Mesendoderm (in vitro differentiated cells): ENCODE data around the gene ZBTB42.
"Not testable (repeated sequence)": the region's sequence is repeated elsewhere in the genome, so short reads cannot be mapped to it uniquely, and the experiment has no call there.

Source experiments
- DNase-seq: peaks from one replicate; pipeline ENCODE4 v3.0.0; 2013
- H2AK5ac ChIP-seq: 2 replicates; pipeline ENCODE4 v1.6.1; 2013; ENCODE audit warnings: low read length, inconsistent platforms
- H2BK120ac ChIP-seq: 2 replicates; pipeline ENCODE4 v1.6.1; 2013; ENCODE audit warnings: low read depth, mild to moderate bottlenecking, low read length, moderate library complexity, mixed read lengths
- H2BK15ac ChIP-seq: replicated peaks from 2 replicates; pipeline ENCODE4 v1.6.1; 2013; ENCODE audit warnings: low read depth, mild to moderate bottlenecking, moderate library complexity
- H2BK5ac ChIP-seq: 2 replicates; pipeline ENCODE4 v1.6.1; 2013; ENCODE audit warnings: low read length, inconsistent platforms
- H3K18ac ChIP-seq: 2 replicates; pipeline ENCODE4 v1.6.1; 2013; ENCODE audit warnings: mild to moderate bottlenecking, low read length, mixed read lengths
- H3K23ac ChIP-seq: one replicate; pipeline ENCODE4 v1.6.1; 2013; ENCODE audit warnings: low read length
- H3K27ac ChIP-seq: 2 replicates; pipeline ENCODE4 v1.5.1; 2013; ENCODE audit warnings: low read depth, mild to moderate bottlenecking, inconsistent platforms, low read length, moderate library complexity
- H3K27me3 ChIP-seq: 2 replicates; pipeline ENCODE4 v1.6.1; 2013; ENCODE audit warnings: low read length, control low read depth, mild to moderate bottlenecking, inconsistent platforms; ENCODE audit not compliant: insufficient read depth, poor library complexity
- H3K36me3 ChIP-seq: 2 replicates; pipeline ENCODE4 v1.6.1; 2013; ENCODE audit warnings: low read length, inconsistent platforms; ENCODE audit not compliant: control insufficient read depth, insufficient read depth
- H3K4ac ChIP-seq: one replicate; pipeline ENCODE4 v1.6.1; 2013; ENCODE audit warnings: low read depth, mild to moderate bottlenecking, low read length, moderate library complexity
- H3K4me1 ChIP-seq: 2 replicates; pipeline ENCODE4 v1.6.1; 2013; ENCODE audit warnings: low read depth, low read length, inconsistent platforms; ENCODE audit not compliant: control insufficient read depth
- H3K4me2 ChIP-seq: 2 replicates; pipeline ENCODE4 v1.6.1; 2013; ENCODE audit warnings: low read length
- H3K4me3 ChIP-seq: 2 replicates; pipeline ENCODE4 v1.5.1; 2013; ENCODE audit warnings: mild to moderate bottlenecking, low read length
- H3K56ac ChIP-seq: one replicate; pipeline ENCODE4 v1.6.1; 2013; ENCODE audit warnings: low read length
- H3K79me1 ChIP-seq: 2 replicates; pipeline ENCODE4 v1.6.1; 2013; ENCODE audit warnings: low read length, inconsistent platforms
- H3K79me2 ChIP-seq: 2 replicates; pipeline ENCODE4 v1.6.1; 2013; ENCODE audit warnings: mild to moderate bottlenecking, low read length; ENCODE audit not compliant: control insufficient read depth, insufficient read depth
- H3K9ac ChIP-seq: 2 replicates; pipeline ENCODE4 v1.6.1; 2013; ENCODE audit warnings: low read length, inconsistent platforms
- H4K5ac ChIP-seq: one replicate; pipeline ENCODE4 v1.6.1; 2013; ENCODE audit warnings: low read length
- H4K8ac ChIP-seq: one replicate; pipeline ENCODE4 v1.6.1; 2013; ENCODE audit warnings: low read depth, mild to moderate bottlenecking, control low read depth, low read length, moderate library complexity
- WGBS: extraction: QIAGEN DNeasy Blood & Tissue Kit; methylation state at CpG from one replicate; pipeline ENCODE4 v1.1.7; 2013; ENCODE audit warnings: low lambda C conversion rate, missing lambda C conversion rate; ENCODE audit not compliant: insufficient coverage; ENCODE audit errors: extremely low coverage; 5-methylcytosine and 5-hydroxymethylcytosine counted together

Gene ZBTB42

DNA sequence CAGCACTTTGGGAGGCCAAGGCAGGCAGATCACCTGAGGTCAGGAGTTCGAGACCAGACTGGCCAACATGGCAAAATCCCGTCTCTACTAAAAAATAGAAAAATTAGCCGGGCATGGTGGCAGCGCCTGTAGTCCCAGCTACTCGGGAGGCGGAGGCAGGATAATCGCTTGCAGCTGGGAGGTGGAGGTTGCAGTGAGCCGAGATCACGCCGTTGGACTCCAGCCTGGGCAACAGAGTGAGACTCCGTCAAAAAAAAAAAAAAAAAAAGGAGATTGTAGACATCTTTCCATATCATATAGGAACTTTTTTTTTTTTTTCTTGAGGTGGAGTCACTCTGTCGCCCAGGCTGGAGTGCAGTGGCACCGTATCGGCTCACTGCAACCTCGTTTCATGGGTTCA, 13.8 kb downstream of the ZBTB42 start:
- not testable (repeated sequence) for H3K79me2 ChIP-seq, H2BK120ac ChIP-seq, H3K4me3 ChIP-seq, H3K23ac ChIP-seq, H3K79me1 ChIP-seq, H3K4me2 ChIP-seq, H3K36me3 ChIP-seq, H4K8ac ChIP-seq, H3K4me1 ChIP-seq, H2AK5ac ChIP-seq, H3K9ac ChIP-seq, H3K56ac ChIP-seq, H4K5ac ChIP-seq, H3K18ac ChIP-seq, H3K27ac ChIP-seq, H2BK5ac ChIP-seq, H2BK15ac ChIP-seq, DNase-seq, H3K4ac ChIP-seq, H3K27me3 ChIP-seq
- WGBS = no CpG with 5 or more reads among the region's 15 CpGs

DNA sequence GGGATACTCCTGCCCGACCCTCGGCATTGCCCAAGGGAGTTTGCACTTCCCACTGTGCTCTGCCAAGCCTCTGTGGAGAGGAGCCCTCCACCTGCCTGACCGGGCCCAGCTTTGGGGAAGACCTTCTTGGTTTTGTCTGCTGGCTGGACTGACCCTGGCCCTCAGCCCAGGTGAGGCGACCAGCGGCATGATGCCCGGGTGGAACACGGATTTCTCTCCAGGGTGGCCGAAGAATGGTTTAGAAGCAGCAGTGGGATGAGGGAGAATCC, 15.6 kb downstream of the ZBTB42 start:
- Histone ChIP-seq H2AK5ac (no peak overlapping the region), H3K18ac (no peak overlapping the region), H2BK15ac (no peak overlapping the region), H4K8ac (no peak overlapping the region), H3K36me3 (no peaks in the 10 kb centered on the region), H3K79me2 (no peaks in the 10 kb centered on the region), H3K4me3 (peak overlapping the region; percentile 85), H3K56ac (peak overlapping the region; percentile 100), H4K5ac (no peak overlapping the region), H3K27ac (no peak overlapping the region), H3K79me1 (no peaks in the 10 kb centered on the region), H3K27me3 (no peaks in the 10 kb centered on the region), H2BK5ac (no peak overlapping the region), H3K4me1 (peaks cover 6% of the 10 kb centered on the region), H2BK120ac (no peak overlapping the region), H3K9ac (peak overlapping the region; percentile 99), H3K23ac (peak overlapping the region; percentile 80), H3K4me2 (peak overlapping the region; percentile 98), H3K4ac (no peak overlapping the region)
- WGBS = no CpG with 5 or more reads among the region's 8 CpGs
- DNase-seq = no peak

DNA sequence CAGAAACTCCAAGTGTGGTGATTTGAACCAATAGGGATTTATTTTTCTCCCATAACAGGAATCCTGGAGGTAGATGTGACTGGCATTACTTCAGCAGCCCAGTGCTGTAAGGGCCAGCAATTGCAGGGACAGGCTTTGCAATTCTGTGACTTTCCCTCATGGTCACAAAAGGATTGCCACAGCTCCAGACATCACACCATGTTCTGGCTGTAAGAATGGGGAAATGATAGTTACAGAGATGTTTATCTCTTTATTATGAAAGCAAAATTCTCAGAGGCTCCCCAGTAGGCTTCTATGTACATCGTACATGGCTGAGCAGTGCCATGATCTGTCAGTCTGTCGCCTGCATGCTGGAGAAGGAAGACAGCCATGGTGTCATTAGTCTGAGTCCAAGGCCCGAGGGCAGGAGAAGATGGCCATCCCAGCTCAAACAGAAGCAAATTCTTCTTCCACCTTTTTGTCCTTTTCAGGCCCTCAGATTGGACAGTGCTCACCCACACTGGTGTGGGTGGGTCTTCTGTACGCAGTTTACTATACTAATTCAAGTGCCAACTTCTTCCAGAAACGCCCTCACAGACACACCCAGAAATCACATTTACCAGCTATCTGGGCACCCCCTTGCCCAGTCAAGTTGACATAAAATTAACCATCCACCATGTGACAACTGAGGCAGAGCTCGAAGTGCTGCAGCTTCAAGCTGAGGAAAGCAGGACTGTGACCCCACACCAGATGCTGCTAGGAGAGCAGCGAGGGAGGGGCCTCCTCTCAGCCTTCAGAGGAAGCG, 17.2 kb downstream of the ZBTB42 start:
- Histone ChIP-seq H2BK120ac (no peak overlapping the region), H2BK15ac (no peak overlapping the region), H3K79me1 (no peaks in the 10 kb centered on the region), H3K23ac (no peak overlapping the region), H3K4me3 (no peak overlapping the region), H3K4ac (no peak overlapping the region), H3K56ac (no peak overlapping the region), H2AK5ac (no peak overlapping the region), H3K27me3 (no peaks in the 10 kb centered on the region), H3K4me1 (peaks cover 6% of the 10 kb centered on the region), H4K5ac (no peak overlapping the region), H2BK5ac (no peak overlapping the region), H3K18ac (no peak overlapping the region), H3K79me2 (no peaks in the 10 kb centered on the region), H3K4me2 (no peak overlapping the region), H3K9ac (no peak overlapping the region), H4K8ac (no peak overlapping the region), H3K27ac (no peak overlapping the region), H3K36me3 (no peaks in the 10 kb centered on the region)
- no CpG with 5 or more reads among the region's 8 CpGs for WGBS
- no peak for DNase-seq

DNA sequence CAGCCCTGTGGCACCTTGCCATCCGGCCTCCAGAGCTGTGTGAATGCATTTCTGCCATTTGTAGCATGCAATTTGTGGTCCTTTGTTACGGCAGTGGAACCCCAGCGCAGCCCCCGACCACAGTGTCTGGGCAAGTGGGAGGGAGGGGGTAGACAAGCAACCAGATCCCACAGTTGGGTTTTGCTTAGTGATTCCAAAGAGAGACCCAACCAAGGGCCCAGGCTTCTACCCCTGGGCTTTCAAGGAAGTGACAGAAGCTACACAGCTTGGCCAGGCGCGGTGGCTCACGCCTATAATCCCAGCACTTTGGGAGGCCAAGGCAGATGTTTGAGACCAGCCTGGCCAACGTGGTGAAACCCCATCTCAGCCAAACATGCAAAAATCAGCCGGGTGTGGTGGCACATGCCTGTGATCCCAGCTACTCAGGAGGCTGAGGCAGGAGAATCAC, 17.8 kb downstream of the ZBTB42 start:
- DNase-seq = no peak
- Histone ChIP-seq H3K27me3 (no peaks in the 10 kb centered on the region), H3K4me2 (no peak overlapping the region), H3K4me3 (no peak overlapping the region), H3K79me2 (no peaks in the 10 kb centered on the region), H2BK15ac (no peak overlapping the region), H3K27ac (no peak overlapping the region), H3K79me1 (no peaks in the 10 kb centered on the region), H3K18ac (no peak overlapping the region), H4K8ac (no peak overlapping the region), H3K23ac (no peak overlapping the region), H3K56ac (no peak overlapping the region), H3K36me3 (no peaks in the 10 kb centered on the region), H3K9ac (no peak overlapping the region), H3K4me1 (peaks cover 6% of the 10 kb centered on the region), H3K4ac (no peak overlapping the region), H2AK5ac (no peak overlapping the region), H4K5ac (no peak overlapping the region), H2BK120ac (no peak overlapping the region), H2BK5ac (no peak overlapping the region)
- no CpG with 5 or more reads among the region's 9 CpGs for WGBS

DNA sequence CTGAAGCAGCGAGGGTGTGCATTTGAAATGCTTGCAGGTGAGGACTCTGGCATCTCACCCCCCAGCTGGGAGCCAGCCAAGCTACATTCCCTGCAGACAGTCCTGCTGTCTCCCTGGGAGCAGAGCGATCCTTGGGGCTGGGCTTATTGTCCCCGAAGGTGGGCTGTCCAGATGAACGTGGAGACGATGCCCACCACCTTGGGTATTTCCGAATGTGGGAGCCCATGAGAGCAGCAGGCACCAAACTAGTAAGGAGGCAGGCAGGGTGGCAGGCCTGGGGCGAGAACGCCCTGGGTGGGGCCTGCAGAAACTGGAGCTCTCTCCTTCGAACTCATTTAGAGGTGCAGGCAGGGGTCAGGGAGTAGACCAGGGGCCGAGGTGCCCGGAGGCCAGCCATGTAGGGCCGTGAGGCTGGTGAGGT, 18.5 kb downstream of the ZBTB42 start:
- H3K23ac ChIP-seq = no peak overlapping the region
- H3K56ac ChIP-seq = no peak overlapping the region
- H2BK15ac ChIP-seq = no peak overlapping the region
- no peak overlapping the region for H2BK120ac ChIP-seq
- no peak overlapping the region for H3K27ac ChIP-seq
- no peak overlapping the region for H4K5ac ChIP-seq
- no peaks in the 10 kb centered on the region for H3K27me3 ChIP-seq
- H2BK5ac ChIP-seq = no peak overlapping the region
- no peak overlapping the region for H3K18ac ChIP-seq
- H4K8ac ChIP-seq = no peak overlapping the region
- H3K79me1 ChIP-seq = no peaks in the 10 kb centered on the region
- DNase-seq = no peak
- no peak overlapping the region for H2AK5ac ChIP-seq
- H3K36me3 ChIP-seq = no peaks in the 10 kb centered on the region
- H3K4me2 ChIP-seq = no peak overlapping the region
- peaks cover 6% of the 10 kb centered on the region for H3K4me1 ChIP-seq
- no peaks in the 10 kb centered on the region for H3K79me2 ChIP-seq
- WGBS = no CpG with 5 or more reads among the region's 12 CpGs
- no peak overlapping the region for H3K4ac ChIP-seq
- no peak overlapping the region for H3K4me3 ChIP-seq
- H3K9ac ChIP-seq = no peak overlapping the region

DNA sequence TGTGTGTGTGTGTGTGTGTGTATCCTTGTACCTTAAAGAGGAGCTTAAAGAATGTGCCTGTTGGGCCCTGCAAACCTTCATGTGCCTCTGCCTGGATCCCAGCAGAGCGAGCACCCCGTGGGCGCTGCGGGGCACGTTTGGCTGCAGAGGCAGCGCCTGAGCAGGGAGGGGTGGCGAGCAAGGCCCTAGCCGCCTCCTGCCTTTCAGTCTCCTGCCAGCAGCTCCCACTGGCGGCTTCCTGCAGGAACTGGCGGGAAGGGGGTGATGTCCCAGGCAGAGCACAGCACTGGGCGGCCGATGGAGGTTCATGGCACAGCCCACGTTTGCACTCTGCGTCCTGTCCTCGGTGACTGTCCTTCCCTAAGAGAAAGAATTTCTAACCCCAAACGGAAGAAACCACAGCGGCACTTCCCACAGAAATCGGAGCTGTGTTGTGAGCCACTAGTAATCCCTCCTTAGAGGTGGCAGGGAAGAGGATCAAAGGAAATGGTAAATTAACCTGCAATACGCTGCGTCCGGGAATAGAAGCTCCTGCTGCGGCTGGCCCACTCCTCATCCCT, 19.8 kb downstream of the ZBTB42 start:
- peak; percentile 87 for DNase-seq
- H3K79me1 ChIP-seq = no peaks in the 10 kb centered on the region
- no peak overlapping the region for H4K5ac ChIP-seq
- H3K4ac ChIP-seq = no peak overlapping the region
- H3K4me2 ChIP-seq = no peak overlapping the region
- no peak overlapping the region for H4K8ac ChIP-seq
- WGBS = no CpG with 5 or more reads among the region's 22 CpGs
- no peak overlapping the region for H2BK120ac ChIP-seq
- H3K36me3 ChIP-seq = no peaks in the 10 kb centered on the region
- no peak overlapping the region for H2BK5ac ChIP-seq
- peak overlapping the region; percentile 12 for H3K9ac ChIP-seq
- no peak overlapping the region for H3K18ac ChIP-seq
- no peak overlapping the region for H3K4me3 ChIP-seq
- no peak overlapping the region for H3K23ac ChIP-seq
- peak overlapping the region; percentile 65 for H3K56ac ChIP-seq
- no peaks in the 10 kb centered on the region for H3K79me2 ChIP-seq
- H2AK5ac ChIP-seq = no peak overlapping the region
- no peak overlapping the region for H3K27ac ChIP-seq
- no peak overlapping the region for H2BK15ac ChIP-seq
- peaks cover 2% of the 10 kb centered on the region for H3K27me3 ChIP-seq
- peaks cover 6% of the 10 kb centered on the region for H3K4me1 ChIP-seq
